ENCODE measurements around the gene PHLPP1.

GRCh38 chr18:62777814-62778213 lies 62.5 kb downstream of the PHLPP1 start:
- no peak for TF ChIP-seq EP300 (IDR thresholded peaks at IDR 0.05)
- TF ChIP-seq POLR2AphosphoS5 (IDR thresholded peaks at IDR 0.05): no peak
- TF ChIP-seq CTCF (IDR thresholded peaks at IDR 0.05): no peak
- no peak for TF ChIP-seq POLR2A (IDR thresholded peaks at IDR 0.05)

Data from suprapubic skin (tissue), 4 donors.